Mesenchymal stem cell (in vitro differentiated cells and primary cell): ENCODE results near the gene IFNAR2.
A peak's percentile ranks its signal among the peaks of the same experiment; 100 is the strongest.

Experiments
- DNase-seq: peaks from one replicate; pipeline ENCODE4 v3.0.0-alpha.2; 2013
- H2AFZ ChIP-seq: one replicate; pipeline ENCODE4 v1.6.1; 2013; ENCODE audit warnings: low read depth, mild to moderate bottlenecking, control low read depth, inconsistent platforms, low read length, moderate library complexity
- H2AK5ac ChIP-seq: 2 replicates; pipeline ENCODE4 v1.6.1; 2013; ENCODE audit warnings: low read length, moderate library complexity, mild to moderate bottlenecking, inconsistent platforms; ENCODE audit not compliant: severe bottlenecking
- H2BK120ac ChIP-seq: one replicate; pipeline ENCODE4 v1.6.1; 2013; ENCODE audit warnings: low read depth, mild to moderate bottlenecking, inconsistent platforms, low read length, moderate library complexity
- H2BK12ac ChIP-seq, 2 experiments: one replicate each; pipeline ENCODE4 v1.6.1; 2013; ENCODE audit warnings: inconsistent platforms in 2 of 2, low read length in 2 of 2, mild to moderate bottlenecking in 2 of 2, moderate library complexity in 2 of 2, control low read depth in 1 of 2
- H2BK15ac ChIP-seq: one replicate; pipeline ENCODE4 v1.6.1; 2013; ENCODE audit warnings: mild to moderate bottlenecking, low read depth, inconsistent platforms; ENCODE audit not compliant: poor library complexity, severe bottlenecking
- H2BK5ac ChIP-seq: 2 replicates; pipeline ENCODE4 v1.6.1; 2013; ENCODE audit warnings: low read depth, mild to moderate bottlenecking, low read length, control low read depth, inconsistent platforms; ENCODE audit not compliant: poor library complexity, severe bottlenecking
- H3K14ac ChIP-seq, 2 experiments: one replicate each; pipeline ENCODE4 v1.6.1; 2013; ENCODE audit warnings: inconsistent platforms in 2 of 2, low read length in 2 of 2, control low read depth in 1 of 2, mild to moderate bottlenecking in 1 of 2, moderate library complexity in 1 of 2
- H3K18ac ChIP-seq, 2 experiments: one replicate each; pipeline ENCODE4 v1.6.1; 2013; ENCODE audit warnings: inconsistent platforms in 2 of 2, low read length in 2 of 2, control low read depth in 1 of 2, low read depth in 1 of 2, mild to moderate bottlenecking in 1 of 2
- H3K23ac ChIP-seq, 2 experiments: one replicate each; pipeline ENCODE4 v1.6.1; 2013; ENCODE audit warnings: inconsistent platforms in 2 of 2, low read length in 2 of 2, mild to moderate bottlenecking in 2 of 2, moderate library complexity in 2 of 2, control low read depth in 1 of 2
- H3K27ac ChIP-seq: 2 replicates; pipeline ENCODE4 v1.5.1; 2013; ENCODE audit warnings: mild to moderate bottlenecking, moderate library complexity, low read length, control low read depth, inconsistent platforms; ENCODE audit not compliant: poor library complexity, severe bottlenecking
- H3K27me3 ChIP-seq, 2 experiments: 2 replicates each; pipeline versions ENCODE4 v1.6.1 to v1.7.0; 2013; ENCODE audit warnings: low read length in 2 of 2, mild to moderate bottlenecking in 2 of 2, moderate library complexity in 2 of 2, control low read depth in 1 of 2, inconsistent platforms in 1 of 2; ENCODE audit not compliant: control insufficient read depth in 1 of 2, insufficient read depth in 1 of 2
- H3K36me3 ChIP-seq, 2 experiments: 2 replicates each; pipeline versions ENCODE4 v1.6.1 to v1.7.0; 2013; ENCODE audit warnings: low read length in 2 of 2, control low read depth in 1 of 2, inconsistent platforms in 1 of 2, low read depth in 1 of 2, mild to moderate bottlenecking in 1 of 2; ENCODE audit not compliant: insufficient read depth in 2 of 2, control insufficient read depth in 1 of 2
- H3K4ac ChIP-seq, 2 experiments: one replicate each; pipeline ENCODE4 v1.6.1; 2013; ENCODE audit warnings: inconsistent platforms in 2 of 2, low read length in 2 of 2, mild to moderate bottlenecking in 2 of 2, moderate library complexity in 2 of 2, control low read depth in 1 of 2, low read depth in 1 of 2
- H3K4me1 ChIP-seq: 2 replicates; pipeline ENCODE4 v1.6.1; 2013; ENCODE audit warnings: low read depth, low read length, control low read depth; ENCODE audit not compliant: control insufficient read depth, insufficient read depth
- H3K4me2 ChIP-seq: 2 replicates; pipeline ENCODE4 v1.6.1; 2013; ENCODE audit warnings: low read length, mild to moderate bottlenecking, inconsistent platforms; ENCODE audit not compliant: poor library complexity, severe bottlenecking
- H3K4me3 ChIP-seq, 2 experiments: 2 replicates each; pipeline versions ENCODE4 v1.5.1 to v1.7.0; 2013; ENCODE audit warnings: low read length in 2 of 2, mild to moderate bottlenecking in 2 of 2, control low read depth in 1 of 2, low read depth in 1 of 2; ENCODE audit not compliant: insufficient read depth in 1 of 2
- H3K79me1 ChIP-seq: replicated peaks from 2 replicates; pipeline ENCODE4 v1.6.1; 2013; ENCODE audit warnings: mild to moderate bottlenecking, control low read depth, low read length, inconsistent platforms; ENCODE audit not compliant: poor library complexity, severe bottlenecking
- H3K9ac ChIP-seq: 2 replicates; pipeline ENCODE4 v1.7.0; 2013; ENCODE audit warnings: mild to moderate bottlenecking, low read length, moderate library complexity
- H3K9me3 ChIP-seq: 2 replicates; pipeline ENCODE4 v1.7.0; 2013; ENCODE audit warnings: mild to moderate bottlenecking, low read length; ENCODE audit not compliant: control insufficient read depth
- H4K8ac ChIP-seq: one replicate; pipeline ENCODE4 v1.6.1; 2013; ENCODE audit warnings: inconsistent platforms, mild to moderate bottlenecking, low read length, moderate library complexity
- H4K91ac ChIP-seq: one replicate; pipeline ENCODE4 v1.6.1; 2013; ENCODE audit warnings: mild to moderate bottlenecking, low read length, inconsistent platforms
- WGBS: methylation state at CpG from one replicate; pipeline ENCODE4 v1.1.7; 2013; ENCODE audit warnings: mixed read lengths; 5-methylcytosine and 5-hydroxymethylcytosine counted together

The IFNAR2 gene

GRCh38 chr21:33203371-33203724, 26.4 kb upstream of the IFNAR2 start:
- H3K4ac ChIP-seq = no peak overlapping the region
- H3K9me3 ChIP-seq = peaks cover 8% of the 10 kb centered on the region
- no peak overlapping the region for H3K4me2 ChIP-seq
- peak overlapping the region; percentile 60 for H3K9ac ChIP-seq
- 74% methylated on average over 5 of the region's 5 CpGs for WGBS
- peak overlapping the region; percentile 60 for H2AK5ac ChIP-seq
- H3K27ac ChIP-seq = peak overlapping the region; percentile 79
- no peaks in the 10 kb centered on the region for H3K36me3 ChIP-seq
- H2BK5ac ChIP-seq = peak overlapping the region; percentile 60
- no peak for DNase-seq
- H3K14ac ChIP-seq = peak overlapping the region in 1 of 2 experiments; percentile 13
- no peak overlapping the region for H2BK15ac ChIP-seq
- H3K4me1 ChIP-seq = peaks cover 17% of the 10 kb centered on the region
- H3K27me3 ChIP-seq = peaks cover 0 to 9% of the 10 kb centered on the region in 2 experiments
- H3K23ac ChIP-seq = no peak overlapping the region
- H2BK120ac ChIP-seq = no peak overlapping the region
- no peak overlapping the region for H3K18ac ChIP-seq
- H2AFZ ChIP-seq = no peak overlapping the region
- peak overlapping the region; percentile 56 for H4K8ac ChIP-seq
- H2BK12ac ChIP-seq = no peak overlapping the region
- no peak overlapping the region for H3K4me3 ChIP-seq
- H4K91ac ChIP-seq = no peak overlapping the region
- no peaks in the 10 kb centered on the region for H3K79me1 ChIP-seq

- no peak overlapping the region for H2BK12ac ChIP-seq
- H2AK5ac ChIP-seq = peak overlapping the region; percentile 70
- WGBS = 93% methylated on average over 4 of the region's 5 CpGs
- no peak overlapping the region for H3K9ac ChIP-seq
- no peak for DNase-seq
- H3K9me3 ChIP-seq = peaks cover 12% of the 10 kb centered on the region
- H3K36me3 ChIP-seq = no peaks in the 10 kb centered on the region
- no peak overlapping the region for H3K27ac ChIP-seq
- no peak overlapping the region for H2AFZ ChIP-seq
- H3K23ac ChIP-seq = no peak overlapping the region
- no peaks in the 10 kb centered on the region for H3K27me3 ChIP-seq
- no peak overlapping the region for H3K4me3 ChIP-seq
- no peak overlapping the region for H3K4me2 ChIP-seq
- H3K18ac ChIP-seq = no peak overlapping the region
- no peak overlapping the region for H4K91ac ChIP-seq
- H3K4ac ChIP-seq = no peak overlapping the region
- no peak overlapping the region for H2BK15ac ChIP-seq
- no peak overlapping the region for H2BK5ac ChIP-seq
- H3K4me1 ChIP-seq = peaks cover 17% of the 10 kb centered on the region
- H2BK120ac ChIP-seq = no peak overlapping the region
- no peak overlapping the region for H3K14ac ChIP-seq
- H3K79me1 ChIP-seq = no peaks in the 10 kb centered on the region
- no peak overlapping the region for H4K8ac ChIP-seq
These were observed 24.3 kb upstream of the IFNAR2 start for GRCh38 chr21:33205476-33205875.

GRCh38 chr21:33206771-33207281, 22.9 kb upstream of the IFNAR2 start:
- Histone ChIP-seq H3K4me2 (no peak overlapping the region), H3K4me3 (no peak overlapping the region), H2BK12ac (no peak overlapping the region), H3K79me1 (no peaks in the 10 kb centered on the region), H3K36me3 (no peaks in the 10 kb centered on the region), H3K4ac (no peak overlapping the region), H4K91ac (no peak overlapping the region), H3K9me3 (peaks cover 12% of the 10 kb centered on the region), H3K27ac (no peak overlapping the region), H3K9ac (no peak overlapping the region), H3K23ac (no peak overlapping the region), H3K14ac (no peak overlapping the region), H2BK5ac (no peak overlapping the region), H4K8ac (no peak overlapping the region), H3K4me1 (peaks cover 17% of the 10 kb centered on the region), H3K18ac (no peak overlapping the region), H2BK15ac (no peak overlapping the region), H3K27me3 (no peaks in the 10 kb centered on the region), H2BK120ac (no peak overlapping the region), H2AK5ac (no peak overlapping the region), H2AFZ (no peak overlapping the region)
- WGBS = 70% methylated on average over 10 of the region's 10 CpGs
- no peak for DNase-seq

GRCh38 chr21:33207449-33208149, 22.1 kb upstream of the IFNAR2 start:
- H3K27me3 ChIP-seq = no peaks in the 10 kb centered on the region
- H4K8ac ChIP-seq = no peak overlapping the region
- H3K36me3 ChIP-seq = no peaks in the 10 kb centered on the region
- no peak overlapping the region for H2BK15ac ChIP-seq
- no peak overlapping the region for H3K14ac ChIP-seq
- H2AFZ ChIP-seq = no peak overlapping the region
- H3K4me3 ChIP-seq = no peak overlapping the region
- no peak overlapping the region for H3K18ac ChIP-seq
- no peak overlapping the region for H3K23ac ChIP-seq
- H3K4ac ChIP-seq = no peak overlapping the region
- no peaks in the 10 kb centered on the region for H3K79me1 ChIP-seq
- H2BK12ac ChIP-seq = no peak overlapping the region
- H3K9me3 ChIP-seq = peaks cover 12% of the 10 kb centered on the region
- H3K27ac ChIP-seq = no peak overlapping the region
- H3K4me2 ChIP-seq = no peak overlapping the region
- no peak for DNase-seq
- H2AK5ac ChIP-seq = no peak overlapping the region
- no peak overlapping the region for H2BK5ac ChIP-seq
- no peak overlapping the region for H4K91ac ChIP-seq
- WGBS = 61% methylated on average over 3 of the region's 4 CpGs
- H3K9ac ChIP-seq = no peak overlapping the region
- no peak overlapping the region for H2BK120ac ChIP-seq
- peaks cover 17% of the 10 kb centered on the region for H3K4me1 ChIP-seq
